ENCODE measurements around the gene PTGER2. TPM values are rescaled to one million over a fixed set of nuclear protein-coding genes. Genes with fewer than 3 reads are reported as not detected.
A peak's percentile ranks its signal among the peaks of the same experiment; 100 is the strongest.

PTGER2 gene
- total RNA-seq, 1 donor: 3.3 TPM

DNA sequence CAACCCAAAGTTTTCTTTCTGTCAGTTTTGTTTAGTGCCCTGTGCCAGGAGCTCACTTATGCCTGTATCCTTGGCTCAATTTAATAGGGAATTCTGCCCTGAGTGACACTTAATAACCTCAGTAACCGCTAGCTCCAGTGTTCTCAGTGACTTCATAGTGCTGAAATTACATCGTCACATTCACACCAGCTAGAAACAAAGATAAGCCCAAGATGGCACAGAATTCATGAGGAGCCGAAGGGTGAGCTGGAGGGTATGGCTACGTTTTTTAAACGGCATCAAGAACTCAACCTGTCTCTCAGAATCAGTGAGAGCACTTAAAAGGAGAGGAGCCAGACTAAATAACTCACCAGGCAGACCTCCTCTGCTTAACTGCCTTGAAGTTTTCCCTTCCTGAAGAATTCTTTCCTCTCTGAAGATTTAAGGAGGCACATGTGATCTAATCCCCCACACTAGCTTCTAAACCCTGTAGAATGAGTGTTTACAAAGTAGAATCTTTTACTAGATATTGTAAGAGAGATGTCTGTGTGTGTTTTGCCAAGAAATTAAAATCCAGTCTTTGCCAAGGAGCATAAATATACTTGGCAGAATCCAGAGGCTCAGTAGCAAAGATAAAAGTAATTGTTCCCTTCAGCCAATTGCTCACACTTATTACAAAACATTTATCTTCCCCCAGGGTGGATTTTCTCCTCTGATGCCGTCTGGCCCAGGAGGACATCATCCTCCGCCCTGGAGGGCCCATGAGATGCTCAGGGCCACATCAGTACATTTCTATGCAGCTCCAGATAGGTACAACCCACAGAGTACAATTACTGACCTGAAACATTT is 37.3 kb downstream of the PTGER2 start:
- H4K20me1 ChIP-seq (ENCODE audit: insufficient read depth, low read length): no peaks in the 10 kb centered on the region
- no peak overlapping the region for H2AFZ ChIP-seq (ENCODE audit: low read length)
- no peaks in the 10 kb centered on the region for H3K9me3 ChIP-seq (ENCODE audit: low read depth, low read length)
- TF ChIP-seq, protein P1, sequence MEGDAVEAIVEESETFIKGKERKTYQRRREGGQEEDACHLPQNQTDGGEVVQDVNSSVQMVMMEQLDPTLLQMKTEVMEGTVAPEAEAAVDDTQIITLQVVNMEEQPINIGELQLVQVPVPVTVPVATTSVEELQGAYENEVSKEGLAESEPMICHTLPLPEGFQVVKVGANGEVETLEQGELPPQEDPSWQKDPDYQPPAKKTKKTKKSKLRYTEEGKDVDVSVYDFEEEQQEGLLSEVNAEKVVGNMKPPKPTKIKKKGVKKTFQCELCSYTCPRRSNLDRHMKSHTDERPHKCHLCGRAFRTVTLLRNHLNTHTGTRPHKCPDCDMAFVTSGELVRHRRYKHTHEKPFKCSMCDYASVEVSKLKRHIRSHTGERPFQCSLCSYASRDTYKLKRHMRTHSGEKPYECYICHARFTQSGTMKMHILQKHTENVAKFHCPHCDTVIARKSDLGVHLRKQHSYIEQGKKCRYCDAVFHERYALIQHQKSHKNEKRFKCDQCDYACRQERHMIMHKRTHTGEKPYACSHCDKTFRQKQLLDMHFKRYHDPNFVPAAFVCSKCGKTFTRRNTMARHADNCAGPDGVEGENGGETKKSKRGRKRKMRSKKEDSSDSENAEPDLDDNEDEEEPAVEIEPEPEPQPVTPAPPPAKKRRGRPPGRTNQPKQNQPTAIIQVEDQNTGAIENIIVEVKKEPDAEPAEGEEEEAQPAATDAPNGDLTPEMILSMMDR (IDR thresholded peaks at IDR 0.05; ENCODE audit: extremely low read depth, low read depth, low read length): no peak
- H3K79me2 ChIP-seq (ENCODE audit: insufficient read depth, low read length): no peaks in the 10 kb centered on the region
- peak overlapping the region; percentile 87 for H3K27ac ChIP-seq (ENCODE audit: low read depth, low read length)
- H3K4me1 ChIP-seq (ENCODE audit: insufficient read depth, low read length): peaks cover 69% of the 10 kb centered on the region
- H3K4me2 ChIP-seq (ENCODE audit: insufficient read depth, low read length): peak overlapping the region; percentile 57
- DNase-seq (ENCODE audit: insufficient read length, low spot score, missing footprints): no peak
- no peaks in the 10 kb centered on the region for H3K27me3 ChIP-seq (ENCODE audit: insufficient read depth, low read length)
- H3K4me3 ChIP-seq (ENCODE audit: insufficient read depth, low read length): no peak overlapping the region
- no peaks in the 10 kb centered on the region for H3K36me3 ChIP-seq (ENCODE audit: insufficient read depth, low read length)

DNA sequence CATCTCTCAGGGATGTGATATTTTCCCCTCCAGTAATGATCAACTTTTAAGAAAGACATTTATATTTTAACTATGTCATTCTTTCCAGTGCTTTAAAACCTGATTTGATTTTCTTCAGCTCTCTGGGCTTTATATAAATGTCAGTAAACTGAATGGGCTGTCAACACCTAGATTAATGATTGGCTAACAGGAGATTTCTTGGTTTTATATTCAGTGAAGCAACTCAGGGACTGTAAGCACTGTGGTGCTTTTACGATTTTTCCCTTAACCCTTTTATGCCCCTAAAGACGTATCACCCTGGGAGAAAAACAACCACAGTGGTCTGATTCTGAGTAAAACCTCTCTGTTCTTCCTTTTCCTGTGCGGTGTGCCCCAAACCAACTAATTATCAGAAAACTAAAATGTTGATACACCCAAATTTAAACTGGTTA is 38.0 kb downstream of the PTGER2 start:
- Histone ChIP-seq H4K20me1 (ENCODE audit: insufficient read depth, low read length) (no peaks in the 10 kb centered on the region), H3K9me3 (ENCODE audit: low read depth, low read length) (no peaks in the 10 kb centered on the region), H3K79me2 (ENCODE audit: insufficient read depth, low read length) (no peaks in the 10 kb centered on the region), H2AFZ (ENCODE audit: low read length) (no peak overlapping the region), H3K27me3 (ENCODE audit: insufficient read depth, low read length) (no peaks in the 10 kb centered on the region), H3K4me3 (ENCODE audit: insufficient read depth, low read length) (no peak overlapping the region), H3K4me1 (ENCODE audit: insufficient read depth, low read length) (peaks cover 69% of the 10 kb centered on the region), H3K4me2 (ENCODE audit: insufficient read depth, low read length) (peak overlapping the region; percentile 57), H3K36me3 (ENCODE audit: insufficient read depth, low read length) (no peaks in the 10 kb centered on the region), H3K27ac (ENCODE audit: low read depth, low read length) (peak overlapping the region; percentile 87)
- no peak for DNase-seq (ENCODE audit: insufficient read length, low spot score, missing footprints)
- TF ChIP-seq, protein P1 (IDR thresholded peaks at IDR 0.05; ENCODE audit: extremely low read depth, low read depth, low read length): no peak

DNA sequence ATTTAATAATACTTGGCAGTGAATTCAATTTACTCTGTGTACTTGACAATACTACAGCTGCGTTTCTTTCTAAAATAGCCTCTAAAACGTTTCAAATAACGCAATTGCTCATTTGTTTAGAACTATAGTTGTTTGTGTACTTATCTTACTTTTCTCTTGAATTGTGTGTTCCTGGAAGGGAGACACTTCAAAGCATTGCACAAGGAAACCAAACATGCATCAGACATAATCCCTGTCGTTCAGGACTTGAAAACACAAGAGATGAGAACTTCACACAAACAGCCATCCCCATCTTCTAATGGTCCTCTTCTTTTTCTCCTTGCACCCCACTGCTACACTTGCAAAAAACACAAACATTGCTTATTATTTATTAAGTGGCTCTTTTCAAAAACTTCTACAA is 38.5 kb downstream of the PTGER2 start:
- Histone ChIP-seq H2AFZ (ENCODE audit: low read length) (no peak overlapping the region), H3K4me1 (ENCODE audit: insufficient read depth, low read length) (peaks cover 69% of the 10 kb centered on the region), H3K4me2 (ENCODE audit: insufficient read depth, low read length) (no peak overlapping the region), H3K27me3 (ENCODE audit: insufficient read depth, low read length) (no peaks in the 10 kb centered on the region), H4K20me1 (ENCODE audit: insufficient read depth, low read length) (no peaks in the 10 kb centered on the region), H3K79me2 (ENCODE audit: insufficient read depth, low read length) (no peaks in the 10 kb centered on the region), H3K36me3 (ENCODE audit: insufficient read depth, low read length) (no peaks in the 10 kb centered on the region), H3K4me3 (ENCODE audit: insufficient read depth, low read length) (no peak overlapping the region), H3K9me3 (ENCODE audit: low read depth, low read length) (no peaks in the 10 kb centered on the region), H3K27ac (ENCODE audit: low read depth, low read length) (peak overlapping the region; percentile 87)
- DNase-seq (ENCODE audit: insufficient read length, low spot score, missing footprints): no peak
- TF ChIP-seq, protein P1 (IDR thresholded peaks at IDR 0.05; ENCODE audit: extremely low read depth, low read depth, low read length): no peak

DNA sequence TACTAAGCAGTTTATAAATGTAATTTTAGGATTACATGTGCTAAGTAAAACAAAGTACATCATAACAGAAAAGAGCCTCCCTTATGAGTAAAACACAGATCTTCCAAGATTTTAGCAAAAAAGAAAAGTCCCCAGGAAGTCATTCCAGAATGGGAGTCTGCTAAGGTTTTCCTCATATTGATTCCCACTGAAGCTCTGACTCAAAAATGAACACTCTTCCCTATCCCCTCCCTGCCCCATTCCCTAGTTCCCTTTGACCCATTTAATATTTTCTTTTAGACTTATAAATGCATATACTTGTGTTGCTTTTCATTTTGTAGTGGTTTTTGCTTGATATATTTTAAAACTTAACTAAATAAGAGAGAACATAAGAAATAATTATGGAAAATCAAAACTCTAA is 40.1 kb downstream of the PTGER2 start:
- Histone ChIP-seq H3K79me2 (ENCODE audit: insufficient read depth, low read length) (no peaks in the 10 kb centered on the region), H2AFZ (ENCODE audit: low read length) (no peak overlapping the region), H3K27ac (ENCODE audit: low read depth, low read length) (peak overlapping the region; percentile 96), H3K4me1 (ENCODE audit: insufficient read depth, low read length) (peaks cover 54% of the 10 kb centered on the region), H3K4me2 (ENCODE audit: insufficient read depth, low read length) (peak overlapping the region; percentile 88), H4K20me1 (ENCODE audit: insufficient read depth, low read length) (no peaks in the 10 kb centered on the region), H3K36me3 (ENCODE audit: insufficient read depth, low read length) (no peaks in the 10 kb centered on the region), H3K4me3 (ENCODE audit: insufficient read depth, low read length) (no peak overlapping the region), H3K27me3 (ENCODE audit: insufficient read depth, low read length) (no peaks in the 10 kb centered on the region), H3K9me3 (ENCODE audit: low read depth, low read length) (no peaks in the 10 kb centered on the region)
- no peak for DNase-seq (ENCODE audit: insufficient read length, low spot score, missing footprints)
- TF ChIP-seq, protein P1 (IDR thresholded peaks at IDR 0.05; ENCODE audit: extremely low read depth, low read depth, low read length): no peak

Measured in osteoblast (primary cell).